Body of pancreas (tissue), 4 donors: ENCODE measurements around the gene DEF6. TPM values are rescaled to one million over a fixed set of nuclear protein-coding genes. Genes with fewer than 3 reads are reported as not detected.
A peak's percentile ranks its signal among the peaks of the same experiment; 100 is the strongest.

ENCODE experiments used
- ATAC-seq: fragments of 150-250 bp; one replicate; pipeline ENCODE4 v1.9.1; 2016
- DNase-seq, 4 donors: peaks; one replicate each; pipeline ENCODE4 v3.0.0-alpha.2; 2019
- H3K27ac ChIP-seq, 4 donors: fragments of 200-600 bp; sonication (generic); 1 replicate in 3 of 4; 2 replicates in 1 of 4; pipeline versions ENCODE4 v1.5.1 to v1.6.1; 2016 to 2019; ENCODE audit warnings: mild to moderate bottlenecking in 1 of 4, mixed read lengths in 1 of 4, moderate library complexity in 1 of 4
- H3K27me3 ChIP-seq, 2 donors: fragments of 200-600 bp; sonication (generic); one replicate each; pipeline ENCODE4 v1.6.0; 2016; ENCODE audit warnings: mild to moderate bottlenecking in 1 of 2
- H3K36me3 ChIP-seq, 2 donors: fragments of 200-600 bp; sonication (generic); replicated peaks in 1 of 2; 2 replicates each; pipeline ENCODE4 v1.5.1; 2016; ENCODE audit warnings: low read depth in 2 of 2; ENCODE audit not compliant: insufficient read depth in 1 of 2
- H3K4me1 ChIP-seq: fragments of 200-600 bp; sonication (generic); one replicate; pipeline ENCODE4 v1.6.0; 2016
- H3K4me3 ChIP-seq, 2 donors: fragments of 200-600 bp; sonication (generic); 1 replicate in 1 of 2; 2 replicates in 1 of 2; pipeline ENCODE4 v1.5.1; 2016 to 2019
- H3K9me3 ChIP-seq, 3 donors: fragments of 200-600 bp; sonication (generic); 1 replicate in 2 of 3; 2 replicates in 1 of 3; pipeline ENCODE4 v1.5.1; 2016
- CTCF ChIP-seq, 7 experiments: fragments of 450-650 bp in 4 of 7; fragments of 200-600 bp in 3 of 7; sonication (generic) in 3 of 7; IDR thresholded peaks; one replicate each; pipeline ENCODE4 v1.5.1; 2016 to 2019; ENCODE audit warnings: antibody characterized with exemption in 7 of 7
- POLR2A ChIP-seq, 3 donors: fragments of 450-650 bp; IDR thresholded peaks; one replicate each; pipeline ENCODE4 v1.6.1; 2016; ENCODE audit warnings: antibody characterized with exemption in 3 of 3, mild to moderate bottlenecking in 2 of 3
- WGBS, 2 donors: methylation state at CpG; one replicate each; pipeline ENCODE4 v1.1.5; 2017; 5-methylcytosine and 5-hydroxymethylcytosine counted together
- intact Hi-C: fragments of 100-400 bp; cut with DNase I; formaldehyde crosslinking; loops from one replicate; pipeline ENCODE4 v1.15.1; 2023
- total RNA-seq, 2 donors: library from RNA; depleted of rRNA; stranded (reverse); fragments of >200 nt; gene quantifications; one replicate each; pipeline ENCODE4 v1.1.0, GENCODE V29; 2016

The DEF6 gene
- total RNA-seq, 2 donors from 2014 or later = 10.2 to 23.3 TPM

DNA sequence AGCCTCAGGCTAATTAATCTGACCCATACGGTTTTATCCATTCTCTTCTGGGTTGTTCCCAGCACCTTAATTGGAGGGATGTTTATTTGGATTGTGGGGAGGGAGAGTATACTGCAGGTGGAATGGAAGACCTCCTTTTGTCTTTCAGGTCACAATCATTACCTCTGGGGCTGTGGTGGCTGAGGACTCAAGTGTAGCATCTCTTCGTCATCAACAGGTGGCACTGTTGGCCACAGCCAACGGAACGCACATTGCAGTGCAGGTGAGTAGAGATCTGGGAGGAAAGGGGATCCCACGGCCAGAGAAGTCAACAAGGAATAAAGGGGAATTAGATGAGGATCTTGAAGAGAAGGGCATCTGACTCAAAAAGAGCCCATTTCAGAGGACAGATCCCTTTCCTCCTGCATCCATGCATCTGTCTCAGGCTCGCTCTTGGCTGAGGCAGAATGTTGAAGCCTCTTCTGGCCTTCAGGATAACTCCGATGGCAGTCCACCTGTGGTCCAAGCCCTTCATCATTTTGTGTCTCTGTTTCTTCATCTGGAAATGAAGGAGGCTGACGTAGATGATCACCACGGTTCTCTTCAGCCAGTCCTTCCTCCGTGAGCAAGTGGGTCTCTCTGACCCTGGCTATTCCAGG is 3.2 kb upstream of the DEF6 start:
- intact Hi-C loops = loop anchor here (5.0 kb wide), 1 partner anchor 168 kb away; no protein-coding TSS in a partner anchor
- Histone ChIP-seq H3K36me3 (peaks cover 0 to 16% of the 10 kb centered on the region in 2 donors), H3K4me1 (peaks cover 26% of the 10 kb centered on the region), H3K4me3 (no peak overlapping the region), H3K27me3 (no peaks in the 10 kb centered on the region), H3K9me3 (no peaks in the 10 kb centered on the region), H3K27ac (no peak overlapping the region)
- WGBS, 2 donors = 52 to 54% methylated on average over 10 of the region's 10 CpGs
- DNase-seq (peak; percentile 50 to 58 (median 56)), ATAC-seq (peak; percentile 45)
- TF ChIP-seq POLR2A (IDR thresholded peaks at IDR 0.05) (no peak), CTCF (IDR thresholded peaks at IDR 0.05) (peak; percentile 22 to 80 (median 71))

GRCh38 chr6:35295036-35295435 is 2.6 kb upstream of the DEF6 start:
- H3K4me1 ChIP-seq = peaks cover 32% of the 10 kb centered on the region
- ATAC-seq (no peak), DNase-seq (no peak)
- H3K27me3 ChIP-seq = no peaks in the 10 kb centered on the region
- no peaks in the 10 kb centered on the region for H3K9me3 ChIP-seq
- H3K4me3 ChIP-seq = no peak overlapping the region
- WGBS, 2 donors = 80 to 94% methylated on average over 1 to 2 of the region's 2 CpGs
- H3K27ac ChIP-seq = no peak overlapping the region
- intact Hi-C loops = loop anchor here (5.0 kb wide), 1 partner anchor 157 kb away; the partner anchor contains the start of gene FANCE
- H3K36me3 ChIP-seq = peaks cover 0 to 13% of the 10 kb centered on the region in 2 donors
- TF ChIP-seq POLR2A (IDR thresholded peaks at IDR 0.05) (no peak), CTCF (IDR thresholded peaks at IDR 0.05) (no peak)

GRCh38 chr6:35295521-35296315 is 1.9 kb upstream of the DEF6 start:
- ATAC-seq (no peak), DNase-seq (no peak)
- H3K27me3 ChIP-seq = no peaks in the 10 kb centered on the region
- H3K4me3 ChIP-seq = no peak overlapping the region
- H3K27ac ChIP-seq = no peak overlapping the region
- peaks cover 35% of the 10 kb centered on the region for H3K4me1 ChIP-seq
- H3K9me3 ChIP-seq = no peaks in the 10 kb centered on the region
- intact Hi-C loops = loop anchor here (5.0 kb wide), 1 partner anchor 157 kb away; the partner anchor contains the start of gene FANCE
- TF ChIP-seq POLR2A (IDR thresholded peaks at IDR 0.05) = no peak
- no peak for TF ChIP-seq CTCF (IDR thresholded peaks at IDR 0.05)
- WGBS, 2 donors = 31 to 56% methylated on average over 1 to 3 of the region's 3 CpGs
- peaks cover 0 to 8% of the 10 kb centered on the region in 2 donors for H3K36me3 ChIP-seq

DNA sequence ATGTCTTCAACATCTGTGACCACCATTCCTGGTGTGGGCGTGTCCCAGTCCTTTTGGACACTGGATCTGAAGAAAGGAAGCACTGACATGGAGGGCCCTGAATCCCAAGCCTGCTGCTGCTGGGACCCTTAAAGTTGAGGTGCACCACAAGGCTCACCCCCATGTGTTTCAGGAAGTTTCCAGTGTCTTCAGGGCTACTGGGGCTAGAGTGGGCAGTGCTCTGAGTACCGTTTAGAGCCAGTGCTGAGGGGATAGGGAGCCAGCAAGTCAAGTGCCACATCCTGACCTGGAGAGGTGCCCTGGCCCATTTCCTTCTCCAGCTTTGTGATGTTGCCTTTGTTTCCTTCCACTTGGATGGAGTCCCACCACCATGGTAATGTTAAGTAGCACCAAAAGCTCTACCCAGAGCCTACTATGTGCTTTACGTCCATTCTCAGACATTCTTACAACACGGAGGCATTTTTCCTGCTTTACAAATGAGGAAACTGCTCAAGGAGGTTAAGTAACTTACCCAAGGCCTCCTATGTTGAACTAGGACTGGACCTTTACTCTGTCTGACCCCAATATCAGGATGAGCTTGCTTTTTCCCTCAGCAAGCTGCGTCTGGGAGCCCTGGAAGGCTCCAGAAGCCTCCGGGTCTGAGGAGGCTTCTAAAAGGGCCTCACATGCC is 552 bp upstream of the DEF6 start:
- TF ChIP-seq CTCF (IDR thresholded peaks at IDR 0.05) (no peak), POLR2A (IDR thresholded peaks at IDR 0.05) (no peak)
- Histone ChIP-seq H3K9me3 (no peaks in the 10 kb centered on the region), H3K27ac (peak overlapping the region in 3 of 4 donors; percentile 32 to 76 (median 74)), H3K4me3 (no peak overlapping the region), H3K36me3 (peaks cover 0 to 3% of the 10 kb centered on the region in 2 donors), H3K27me3 (no peaks in the 10 kb centered on the region), H3K4me1 (peaks cover 35% of the 10 kb centered on the region)
- no peak for ATAC-seq
- no peak for DNase-seq
- 40 to 41% methylated on average over 4 to 6 of the region's 6 CpGs for WGBS, 2 donors
- intact Hi-C loops = loop anchor here (5.0 kb wide), 1 partner anchor 155 kb away; the partner anchor contains the start of gene FANCE
